ENCODE results near the gene KRT20.
"Not testable (repeated sequence)": the region's sequence is repeated elsewhere in the genome, so short reads cannot be mapped to it uniquely, and the experiment has no call there.

KRT20 gene

GRCh38 chr17:40896916-40897455 is 11.9 kb upstream of the KRT20 start:
- peak; percentile 49 for DNase-seq

GRCh38 chr17:40895106-40895730 is 10.2 kb upstream of the KRT20 start:
- DNase-seq, result no peak

- no peak for DNase-seq
Measured at GRCh38 chr17:40888196-40888720, 3.2 kb upstream of the KRT20 start.

- DNase-seq, result peak; percentile 25
Measured at GRCh38 chr17:40886090-40886489, 1.0 kb upstream of the KRT20 start.

- DNase-seq, result no peak
Measured at GRCh38 chr17:40883626-40884334, 1.3 kb downstream of the KRT20 start.

- DNase-seq, result no peak
Measured at GRCh38 chr17:40883031-40883430, 2.0 kb downstream of the KRT20 start.

- no peak for DNase-seq
Measured at GRCh38 chr17:40879026-40879425, 6.0 kb downstream of the KRT20 start.

- no peak for DNase-seq
Measured at GRCh38 chr17:40878044-40878443, 7.0 kb downstream of the KRT20 start.

GRCh38 chr17:40873801-40874200 is 11.2 kb downstream of the KRT20 start:
- no peak for DNase-seq

- no peak for DNase-seq
Measured at GRCh38 chr17:40873255-40873654, 11.8 kb downstream of the KRT20 start.

GRCh38 chr17:40872416-40872815 is 12.6 kb downstream of the KRT20 start:
- no peak for DNase-seq

GRCh38 chr17:40871316-40871715 is 13.7 kb downstream of the KRT20 start:
- no peak for DNase-seq

GRCh38 chr17:40870136-40870535 is 14.9 kb downstream of the KRT20 start:
- DNase-seq, result no peak

GRCh38 chr17:40866838-40867237 is 18.2 kb downstream of the KRT20 start, which contains the start of gene KRT12:
KRT12 (minus strand) TSS chr17:40867223; CDS start chr17:40867186, 37 bp downstream.
- no peak for DNase-seq

- no peak for DNase-seq
Measured at GRCh38 chr17:40864661-40865390, 20.2 kb downstream of the KRT20 start.

- peak; percentile 62 for DNase-seq
Measured at GRCh38 chr17:40862985-40863733, 21.9 kb downstream of the KRT20 start.

GRCh38 chr17:40859536-40859935 is 25.5 kb downstream of the KRT20 start:
- DNase-seq, result no peak

GRCh38 chr17:40858667-40859066 is 26.4 kb downstream of the KRT20 start:
- not testable (repeated sequence) for DNase-seq

GRCh38 chr17:40857535-40857934 is 27.5 kb downstream of the KRT20 start:
- no peak for DNase-seq

GRCh38 chr17:40854175-40854814 is 30.7 kb downstream of the KRT20 start:
- no peak for DNase-seq

GRCh38 chr17:40852364-40852763 is 32.7 kb downstream of the KRT20 start:
- DNase-seq, result no peak
